Measurements from ENCODE around the gene LCLAT1.

LCLAT1 gene

DNA sequence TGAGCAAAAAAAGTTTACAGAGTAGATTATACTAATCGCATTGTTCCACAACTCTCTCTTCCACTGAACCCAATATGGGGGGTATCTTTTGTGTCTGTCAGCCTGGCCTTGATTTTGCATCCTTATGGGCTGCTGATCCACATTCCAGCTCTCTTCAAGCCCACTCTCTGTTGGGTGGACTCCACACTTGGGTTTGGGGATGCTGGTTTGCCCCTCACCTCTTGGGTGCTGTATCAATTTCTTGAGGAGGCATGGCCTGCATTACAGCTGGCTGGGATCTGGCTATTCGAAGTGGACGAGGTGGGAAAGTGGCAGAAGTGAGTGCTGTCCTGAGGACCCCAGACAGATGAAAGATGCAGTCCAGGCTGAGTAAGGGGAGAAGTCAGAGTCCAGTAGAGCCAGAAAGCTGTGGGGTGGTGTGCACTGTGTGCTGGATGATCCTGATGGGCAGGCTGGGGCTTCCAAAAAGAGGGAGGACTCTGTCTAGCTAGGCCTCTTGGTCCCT is 218.8 kb downstream of the LCLAT1 start:
- no peak for DNase-seq (ENCODE audit: extremely low read depth, low read depth)
- TF ChIP-seq, protein P1, sequence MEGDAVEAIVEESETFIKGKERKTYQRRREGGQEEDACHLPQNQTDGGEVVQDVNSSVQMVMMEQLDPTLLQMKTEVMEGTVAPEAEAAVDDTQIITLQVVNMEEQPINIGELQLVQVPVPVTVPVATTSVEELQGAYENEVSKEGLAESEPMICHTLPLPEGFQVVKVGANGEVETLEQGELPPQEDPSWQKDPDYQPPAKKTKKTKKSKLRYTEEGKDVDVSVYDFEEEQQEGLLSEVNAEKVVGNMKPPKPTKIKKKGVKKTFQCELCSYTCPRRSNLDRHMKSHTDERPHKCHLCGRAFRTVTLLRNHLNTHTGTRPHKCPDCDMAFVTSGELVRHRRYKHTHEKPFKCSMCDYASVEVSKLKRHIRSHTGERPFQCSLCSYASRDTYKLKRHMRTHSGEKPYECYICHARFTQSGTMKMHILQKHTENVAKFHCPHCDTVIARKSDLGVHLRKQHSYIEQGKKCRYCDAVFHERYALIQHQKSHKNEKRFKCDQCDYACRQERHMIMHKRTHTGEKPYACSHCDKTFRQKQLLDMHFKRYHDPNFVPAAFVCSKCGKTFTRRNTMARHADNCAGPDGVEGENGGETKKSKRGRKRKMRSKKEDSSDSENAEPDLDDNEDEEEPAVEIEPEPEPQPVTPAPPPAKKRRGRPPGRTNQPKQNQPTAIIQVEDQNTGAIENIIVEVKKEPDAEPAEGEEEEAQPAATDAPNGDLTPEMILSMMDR (IDR thresholded peaks at IDR 0.05; ENCODE audit: low read depth, low read length), result no peak

DNA sequence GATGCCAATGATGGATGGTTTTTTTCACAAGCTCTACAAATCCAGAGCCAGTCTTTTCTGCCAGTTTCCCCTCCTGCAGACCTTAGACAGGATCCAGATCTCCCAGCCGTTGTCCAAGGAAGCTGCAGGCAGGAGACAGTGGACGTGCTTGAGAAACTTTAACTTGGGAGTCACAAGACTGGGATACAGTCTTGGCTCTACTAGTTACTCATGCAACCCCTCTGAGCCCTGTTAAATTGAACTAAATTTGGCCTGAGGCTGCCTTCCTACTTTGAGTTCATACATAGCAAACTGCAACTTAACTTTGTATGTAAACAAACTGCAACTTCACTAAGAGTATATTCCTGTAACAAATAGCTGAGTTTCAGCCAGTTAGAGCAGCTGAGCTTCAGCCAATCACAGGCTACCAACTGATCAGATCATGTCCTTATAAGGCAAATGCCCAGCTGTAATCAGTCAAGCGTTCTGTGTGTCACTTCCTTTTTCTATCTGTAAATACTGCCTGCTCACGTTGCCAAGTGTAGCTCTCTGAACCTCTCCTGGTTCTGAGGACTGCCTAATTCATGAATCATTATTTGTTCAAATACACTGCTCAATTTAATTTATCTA is 219.3 kb downstream of the LCLAT1 start:
- DNase-seq (ENCODE audit: extremely low read depth, low read depth), result peak; percentile 53
- TF ChIP-seq, protein P1 (IDR thresholded peaks at IDR 0.05; ENCODE audit: low read depth, low read length), result no peak

DNA sequence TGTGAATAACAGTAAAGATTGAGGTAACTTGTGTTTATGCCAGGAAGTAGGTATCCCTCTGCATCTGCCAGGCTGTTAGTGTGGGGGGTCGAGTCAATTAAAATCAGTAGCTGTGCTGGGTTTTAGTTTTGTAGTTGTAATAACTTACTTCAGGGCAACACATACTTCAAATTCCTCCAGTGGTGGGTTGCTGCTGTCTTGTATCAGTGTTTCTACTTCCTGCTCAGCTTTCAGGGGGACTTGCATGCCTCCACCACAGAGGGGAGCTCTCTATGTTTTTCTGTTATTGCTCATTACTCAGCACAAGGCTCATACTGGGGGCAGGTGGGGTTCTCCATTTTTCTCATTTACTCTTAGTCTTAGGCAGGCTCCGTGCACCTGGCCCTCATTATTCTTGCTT is 223.4 kb downstream of the LCLAT1 start:
- TF ChIP-seq, protein P1 (IDR thresholded peaks at IDR 0.05; ENCODE audit: low read depth, low read length), result no peak

DNA sequence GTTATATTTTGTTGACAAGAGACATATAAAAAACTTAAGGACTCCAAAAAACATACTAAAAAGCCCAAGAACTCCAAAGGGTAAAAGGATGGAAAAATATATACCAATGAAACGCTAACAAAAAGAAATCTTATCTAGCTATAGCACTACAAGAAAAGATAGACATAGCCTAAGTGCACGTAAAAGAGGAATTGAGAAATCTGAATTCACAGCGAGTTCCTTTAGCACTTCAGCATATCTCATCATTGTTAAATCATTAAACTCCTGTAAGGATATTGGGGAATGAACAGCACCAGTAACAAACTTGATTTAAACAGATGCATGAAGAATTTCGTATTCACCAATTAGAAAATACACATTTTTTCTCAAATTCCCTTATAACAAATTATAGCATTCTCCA is 226.1 kb downstream of the LCLAT1 start:
- TF ChIP-seq, protein P1 (IDR thresholded peaks at IDR 0.05; ENCODE audit: low read depth, low read length), result no peak
- no peak for DNase-seq (ENCODE audit: extremely low read depth, low read depth)

More for the DNA sequence above, 223.4 kb downstream of the LCLAT1 start:
- no peak for DNase-seq (ENCODE audit: extremely low read depth, low read depth)

DNA sequence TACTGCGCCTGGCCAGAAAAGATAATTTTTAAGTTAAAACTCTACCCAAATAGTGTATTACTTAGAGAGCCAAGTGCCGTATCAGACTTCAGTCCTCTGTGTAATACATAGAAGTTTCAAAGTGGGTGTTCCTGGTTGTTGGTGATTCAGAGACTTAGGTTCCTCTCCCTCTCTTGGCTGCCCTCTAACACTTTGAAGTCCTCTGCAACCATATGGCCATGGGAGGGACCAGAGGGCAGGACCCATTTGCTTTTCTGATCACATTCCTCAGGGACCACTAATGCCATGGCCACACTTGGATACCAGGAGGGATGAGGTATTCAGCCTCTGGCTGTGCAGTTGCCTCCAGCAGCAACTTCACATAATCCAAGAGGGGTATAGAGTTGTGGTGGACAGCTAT is 228.7 kb downstream of the LCLAT1 start:
- TF ChIP-seq, protein P1 (IDR thresholded peaks at IDR 0.05; ENCODE audit: low read depth, low read length), result no peak
- no peak for DNase-seq (ENCODE audit: extremely low read depth, low read depth)

DNA sequence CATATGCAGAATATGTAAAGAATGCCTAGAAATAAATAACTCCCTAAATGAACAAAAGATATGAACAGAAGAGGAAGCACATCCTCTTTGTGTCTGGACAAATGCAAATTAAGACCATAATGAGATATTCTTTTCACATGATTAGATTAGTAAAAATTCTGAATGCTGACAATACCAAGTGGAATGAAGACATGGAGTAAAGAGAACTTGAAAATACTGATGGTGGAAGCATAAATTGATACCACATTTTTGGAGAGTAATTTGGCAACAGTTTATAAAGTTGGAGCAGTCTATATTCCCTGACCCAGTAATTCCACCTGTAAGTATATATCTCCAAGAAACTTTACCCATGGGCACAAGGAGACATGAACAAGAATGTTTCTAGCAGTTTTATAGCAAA is 230.2 kb downstream of the LCLAT1 start:
- TF ChIP-seq, protein P1 (IDR thresholded peaks at IDR 0.05; ENCODE audit: low read depth, low read length), result no peak
- DNase-seq (ENCODE audit: extremely low read depth, low read depth), result no peak

DNA sequence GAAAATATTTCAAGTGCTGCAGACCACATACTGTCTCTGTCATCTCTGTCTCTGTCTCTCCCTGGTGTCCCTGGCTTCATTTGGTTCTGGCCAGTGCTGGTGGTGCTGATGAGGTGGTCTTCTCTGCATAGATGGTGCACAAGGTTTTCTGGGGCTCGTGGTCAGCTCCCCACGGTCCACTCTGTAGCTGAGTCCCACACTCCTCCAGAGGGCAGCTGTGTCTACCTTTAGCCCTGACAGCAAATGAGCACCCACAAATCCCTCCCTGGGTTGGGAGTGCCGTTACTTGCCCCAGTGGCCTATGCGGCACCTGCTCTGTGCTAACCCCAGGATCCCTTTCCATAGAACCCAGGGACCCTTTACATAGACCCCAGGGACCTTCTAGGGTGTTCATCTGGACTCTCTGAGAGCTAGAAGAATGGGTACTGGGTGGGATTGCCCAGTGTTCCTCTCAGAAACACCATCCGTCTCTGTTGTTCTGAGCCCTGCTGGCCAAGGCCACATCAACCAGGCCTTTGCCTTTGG is 230.9 kb downstream of the LCLAT1 start:
- TF ChIP-seq, protein P1 (IDR thresholded peaks at IDR 0.05; ENCODE audit: low read depth, low read length), result no peak
- no peak for DNase-seq (ENCODE audit: extremely low read depth, low read depth)
